ENCODE data around the gene SIX3.

SIX3 gene
- 0 to 0.09 (median 0) reads per million in 3 donors for total RNA-seq

DNA sequence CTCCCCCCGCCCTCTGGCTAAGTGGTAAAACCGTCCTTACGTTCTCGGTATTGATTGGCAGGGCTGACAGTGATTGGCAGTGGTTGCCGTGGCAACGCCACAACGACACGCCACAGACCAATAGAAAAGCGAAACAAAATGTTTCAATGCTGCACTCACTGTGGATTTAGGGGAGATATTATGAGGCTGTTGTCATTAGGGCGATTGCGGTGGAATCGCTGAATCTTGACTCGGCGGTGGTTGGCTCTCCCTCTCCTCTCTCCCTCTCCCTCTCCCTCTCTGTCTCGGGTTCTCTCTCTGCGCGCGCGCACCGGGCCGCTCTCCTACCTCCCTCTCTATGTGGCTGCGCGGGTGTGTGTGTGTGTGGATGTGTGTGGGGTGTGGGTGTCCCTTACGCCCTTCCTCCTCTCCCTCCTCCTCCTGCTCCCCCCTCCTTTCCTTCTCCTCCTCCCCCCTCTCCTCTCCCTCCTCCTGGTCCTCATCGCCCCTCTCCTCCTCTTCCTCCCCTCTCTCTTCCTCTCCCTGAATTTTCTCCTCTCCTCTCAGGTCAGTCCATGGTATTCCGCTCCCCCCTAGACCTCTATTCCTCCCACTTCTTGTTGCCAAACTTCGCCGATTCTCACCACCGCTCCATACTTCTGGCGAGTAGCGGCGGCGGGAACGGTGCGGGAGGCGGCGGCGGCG lies at the start of gene SIX3:
SIX3 (plus strand) TSS at position 152 of the 684 bp plus-strand sequence; CDS start at position 555, 403 bp downstream.
- Histone ChIP-seq H3K27ac (ENCODE audit: insufficient read depth, low read length, poor library complexity, severe bottlenecking) (no peak within 1 kb of the TSS), H3K4me3 (ENCODE audit: insufficient read depth, low read depth, low read length, poor library complexity, severe bottlenecking) (peak within 1 kb of the TSS; percentile 48), H3K36me3 (ENCODE audit: control insufficient read depth, insufficient read depth, low read length) (no peaks in the 10 kb centered on the region), H3K27me3 (replicated peaks; ENCODE audit: control insufficient read depth, insufficient read depth, low read length, poor library complexity, severe bottlenecking) (peaks cover 62% of the 10 kb centered on the region), H3K4me1 (ENCODE audit: control insufficient read depth, insufficient read depth, low read length, poor library complexity, severe bottlenecking) (peaks cover 31% of the 10 kb centered on the region), H3K9me3 (ENCODE audit: control insufficient read depth, low read length) (no peaks in the 10 kb centered on the region)
- peak in 1 of 3 donors; percentile 5 for DNase-seq

DNA sequence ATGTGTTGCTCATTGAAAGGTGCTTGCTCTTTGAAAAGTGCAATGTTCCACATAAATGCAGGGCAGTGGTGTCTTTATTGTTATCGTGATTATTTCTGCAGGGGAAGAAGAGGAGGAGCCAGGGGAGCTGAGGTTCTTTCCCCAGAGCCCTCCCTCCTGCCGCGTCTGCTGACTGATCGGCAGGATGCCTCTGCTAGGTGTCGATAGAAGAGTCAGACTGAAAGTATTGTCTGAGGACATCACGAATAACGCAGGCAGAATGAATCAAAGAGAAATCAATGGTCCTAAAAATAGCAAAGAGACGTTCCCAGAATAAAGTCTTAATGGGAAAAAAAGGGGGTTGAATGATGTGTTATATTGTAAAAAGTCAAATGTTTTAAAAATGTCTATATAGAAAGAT lies 47.4 kb upstream of the SIX3 start:
- Histone ChIP-seq H3K9me3 (ENCODE audit: control insufficient read depth, low read length) (no peaks in the 10 kb centered on the region), H3K4me1 (ENCODE audit: control insufficient read depth, insufficient read depth, low read length, poor library complexity, severe bottlenecking) (no peaks in the 10 kb centered on the region), H3K36me3 (ENCODE audit: control insufficient read depth, insufficient read depth, low read length) (no peaks in the 10 kb centered on the region), H3K27ac (ENCODE audit: insufficient read depth, low read length, poor library complexity, severe bottlenecking) (no peak overlapping the region), H3K27me3 (replicated peaks; ENCODE audit: control insufficient read depth, insufficient read depth, low read length, poor library complexity, severe bottlenecking) (no peaks in the 10 kb centered on the region), H3K4me3 (ENCODE audit: insufficient read depth, low read depth, low read length, poor library complexity, severe bottlenecking) (no peak overlapping the region)
- no peak for DNase-seq

- Histone ChIP-seq H3K36me3 (ENCODE audit: control insufficient read depth, insufficient read depth, low read length) (no peaks in the 10 kb centered on the region), H3K4me3 (ENCODE audit: insufficient read depth, low read depth, low read length, poor library complexity, severe bottlenecking) (no peak overlapping the region), H3K4me1 (ENCODE audit: control insufficient read depth, insufficient read depth, low read length, poor library complexity, severe bottlenecking) (no peaks in the 10 kb centered on the region), H3K9me3 (ENCODE audit: control insufficient read depth, low read length) (no peaks in the 10 kb centered on the region), H3K27me3 (replicated peaks; ENCODE audit: control insufficient read depth, insufficient read depth, low read length, poor library complexity, severe bottlenecking) (no peaks in the 10 kb centered on the region), H3K27ac (ENCODE audit: insufficient read depth, low read length, poor library complexity, severe bottlenecking) (no peak overlapping the region)
- no peak for DNase-seq
These were observed 46.4 kb upstream of the SIX3 start for GRCh38 chr2:44895061-44895460.

DNA sequence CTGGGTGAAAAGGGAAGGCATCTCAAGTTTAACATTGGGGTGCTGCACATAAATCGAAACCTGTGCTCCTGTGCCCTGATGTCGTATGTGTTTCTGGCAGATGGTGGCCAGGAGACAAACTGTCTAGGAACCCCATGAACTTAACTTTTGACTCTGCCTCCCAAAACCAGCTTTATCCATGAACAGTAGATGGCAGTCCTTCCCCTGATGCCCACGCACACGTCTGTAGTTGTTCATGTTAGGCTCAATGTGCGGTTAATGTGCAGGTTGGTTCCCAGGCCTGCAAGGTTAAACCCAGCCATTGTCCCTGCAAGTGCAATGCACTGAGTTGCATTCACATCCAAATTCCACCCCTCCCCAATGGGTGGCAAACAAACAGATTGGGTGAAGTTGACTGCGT lies 44.1 kb upstream of the SIX3 start:
- no peak overlapping the region for H3K4me3 ChIP-seq (ENCODE audit: insufficient read depth, low read depth, low read length, poor library complexity, severe bottlenecking)
- H3K36me3 ChIP-seq (ENCODE audit: control insufficient read depth, insufficient read depth, low read length), result no peaks in the 10 kb centered on the region
- H3K27ac ChIP-seq (ENCODE audit: insufficient read depth, low read length, poor library complexity, severe bottlenecking), result no peak overlapping the region
- no peaks in the 10 kb centered on the region for H3K9me3 ChIP-seq (ENCODE audit: control insufficient read depth, low read length)
- no peak for DNase-seq
- no peaks in the 10 kb centered on the region for H3K4me1 ChIP-seq (ENCODE audit: control insufficient read depth, insufficient read depth, low read length, poor library complexity, severe bottlenecking)
- H3K27me3 ChIP-seq (replicated peaks; ENCODE audit: control insufficient read depth, insufficient read depth, low read length, poor library complexity, severe bottlenecking), result no peaks in the 10 kb centered on the region

DNA sequence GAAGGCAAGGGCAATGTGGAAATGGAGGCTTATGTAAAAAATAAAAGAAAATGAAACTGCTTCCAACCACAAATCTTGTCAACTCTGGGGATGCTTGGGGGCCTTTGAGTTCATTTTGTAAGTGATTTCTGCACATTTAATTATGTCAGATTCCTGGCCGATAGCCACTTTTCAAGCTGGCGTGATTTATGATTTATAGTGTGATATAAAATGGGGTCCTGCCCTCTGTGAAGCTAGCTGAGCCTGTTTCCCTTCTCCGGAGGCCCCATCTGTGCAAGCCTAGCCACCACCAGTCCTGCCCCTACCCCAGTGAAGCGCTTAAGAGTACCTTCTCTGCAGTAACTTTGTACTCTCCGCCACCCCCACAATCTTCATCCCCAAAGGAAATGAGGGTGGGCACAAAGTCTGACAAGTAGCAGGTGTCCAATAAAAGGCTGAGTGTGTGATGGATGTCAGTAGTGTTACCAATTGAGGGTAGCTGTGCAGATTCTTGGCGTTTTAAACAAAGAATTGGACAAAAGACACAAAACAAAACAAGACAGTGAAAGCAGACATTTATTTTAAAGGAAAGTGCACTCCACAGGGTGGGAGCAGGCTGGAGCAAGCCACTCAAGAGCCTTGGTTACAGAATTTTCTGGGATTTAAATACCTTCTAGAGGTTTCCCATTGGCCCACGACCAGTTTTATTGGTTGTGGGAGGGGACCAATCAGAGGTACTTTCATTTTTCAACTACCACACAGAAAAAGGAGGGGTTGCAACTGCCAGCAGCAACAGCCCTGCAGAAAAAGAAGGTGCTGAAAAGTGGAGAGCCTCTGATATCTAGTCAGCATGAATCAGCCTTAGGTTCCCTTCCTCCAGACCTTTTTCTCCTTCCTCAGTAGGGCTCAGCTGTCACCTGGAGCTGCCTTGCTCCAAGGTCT lies 39.0 kb upstream of the SIX3 start:
- Histone ChIP-seq H3K27ac (ENCODE audit: insufficient read depth, low read length, poor library complexity, severe bottlenecking) (no peak overlapping the region), H3K9me3 (ENCODE audit: control insufficient read depth, low read length) (no peaks in the 10 kb centered on the region), H3K4me1 (ENCODE audit: control insufficient read depth, insufficient read depth, low read length, poor library complexity, severe bottlenecking) (no peaks in the 10 kb centered on the region), H3K27me3 (replicated peaks; ENCODE audit: control insufficient read depth, insufficient read depth, low read length, poor library complexity, severe bottlenecking) (no peaks in the 10 kb centered on the region), H3K36me3 (ENCODE audit: control insufficient read depth, insufficient read depth, low read length) (no peaks in the 10 kb centered on the region), H3K4me3 (ENCODE audit: insufficient read depth, low read depth, low read length, poor library complexity, severe bottlenecking) (no peak overlapping the region)
- DNase-seq, result no peak

DNA sequence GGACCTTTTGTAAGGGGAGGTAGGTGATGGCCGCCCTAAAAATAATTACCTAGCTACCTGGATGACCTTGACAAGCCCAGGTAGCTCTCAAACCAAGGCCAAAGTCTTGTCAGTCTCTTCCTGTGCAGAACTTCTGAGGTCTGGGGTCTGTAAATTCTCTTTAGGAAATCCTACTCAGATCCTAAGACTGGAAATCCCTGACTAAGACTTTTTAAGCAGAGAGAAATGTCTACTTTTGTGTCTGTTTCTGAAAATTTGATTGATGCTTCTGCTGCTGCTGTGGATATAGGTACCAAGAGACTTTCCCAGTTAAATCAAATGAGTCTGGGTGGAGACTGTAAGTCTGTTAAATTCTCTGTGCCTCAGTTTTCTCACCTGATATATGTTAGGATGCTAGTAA lies 36.9 kb upstream of the SIX3 start:
- DNase-seq, result no peak
- H3K27me3 ChIP-seq (replicated peaks; ENCODE audit: control insufficient read depth, insufficient read depth, low read length, poor library complexity, severe bottlenecking), result no peaks in the 10 kb centered on the region
- H3K4me3 ChIP-seq (ENCODE audit: insufficient read depth, low read depth, low read length, poor library complexity, severe bottlenecking), result no peak overlapping the region
- H3K27ac ChIP-seq (ENCODE audit: insufficient read depth, low read length, poor library complexity, severe bottlenecking), result no peak overlapping the region
- no peaks in the 10 kb centered on the region for H3K36me3 ChIP-seq (ENCODE audit: control insufficient read depth, insufficient read depth, low read length)
- H3K4me1 ChIP-seq (ENCODE audit: control insufficient read depth, insufficient read depth, low read length, poor library complexity, severe bottlenecking), result no peaks in the 10 kb centered on the region
- H3K9me3 ChIP-seq (ENCODE audit: control insufficient read depth, low read length), result no peaks in the 10 kb centered on the region

DNA sequence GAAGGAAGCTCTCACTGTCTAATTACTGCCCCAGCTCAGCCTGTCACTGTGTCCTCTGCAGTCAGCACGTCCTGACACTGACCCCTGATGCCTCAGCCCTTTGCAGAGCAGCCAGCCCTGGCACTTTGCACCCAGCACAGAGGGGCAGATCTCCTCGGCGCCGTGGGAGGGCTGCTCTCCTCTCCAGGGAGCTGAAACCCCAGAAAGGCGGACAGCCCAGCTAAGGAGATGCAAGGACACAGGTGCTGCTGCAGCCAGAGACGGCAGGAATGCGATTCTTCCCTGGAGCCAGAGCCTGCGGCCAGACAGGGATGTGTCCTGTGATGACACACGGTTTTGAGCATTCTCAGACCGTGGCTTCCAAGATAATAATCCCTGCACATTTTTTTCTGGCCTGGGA lies 34.5 kb upstream of the SIX3 start:
- H3K27me3 ChIP-seq (replicated peaks; ENCODE audit: control insufficient read depth, insufficient read depth, low read length, poor library complexity, severe bottlenecking), result no peaks in the 10 kb centered on the region
- no peak overlapping the region for H3K27ac ChIP-seq (ENCODE audit: insufficient read depth, low read length, poor library complexity, severe bottlenecking)
- no peaks in the 10 kb centered on the region for H3K4me1 ChIP-seq (ENCODE audit: control insufficient read depth, insufficient read depth, low read length, poor library complexity, severe bottlenecking)
- H3K9me3 ChIP-seq (ENCODE audit: control insufficient read depth, low read length), result no peaks in the 10 kb centered on the region
- no peaks in the 10 kb centered on the region for H3K36me3 ChIP-seq (ENCODE audit: control insufficient read depth, insufficient read depth, low read length)
- no peak overlapping the region for H3K4me3 ChIP-seq (ENCODE audit: insufficient read depth, low read depth, low read length, poor library complexity, severe bottlenecking)
- no peak for DNase-seq

GRCh38 chr2:44909831-44910230 lies 31.7 kb upstream of the SIX3 start:
- Histone ChIP-seq H3K4me3 (ENCODE audit: insufficient read depth, low read depth, low read length, poor library complexity, severe bottlenecking) (no peak overlapping the region), H3K27ac (ENCODE audit: insufficient read depth, low read length, poor library complexity, severe bottlenecking) (no peak overlapping the region), H3K27me3 (replicated peaks; ENCODE audit: control insufficient read depth, insufficient read depth, low read length, poor library complexity, severe bottlenecking) (no peaks in the 10 kb centered on the region), H3K36me3 (ENCODE audit: control insufficient read depth, insufficient read depth, low read length) (no peaks in the 10 kb centered on the region), H3K9me3 (ENCODE audit: control insufficient read depth, low read length) (no peaks in the 10 kb centered on the region), H3K4me1 (ENCODE audit: control insufficient read depth, insufficient read depth, low read length, poor library complexity, severe bottlenecking) (no peaks in the 10 kb centered on the region)
- DNase-seq, result no peak

GRCh38 chr2:44912660-44913059 lies 28.8 kb upstream of the SIX3 start:
- no peaks in the 10 kb centered on the region for H3K4me1 ChIP-seq (ENCODE audit: control insufficient read depth, insufficient read depth, low read length, poor library complexity, severe bottlenecking)
- H3K9me3 ChIP-seq (ENCODE audit: control insufficient read depth, low read length), result no peaks in the 10 kb centered on the region
- H3K36me3 ChIP-seq (ENCODE audit: control insufficient read depth, insufficient read depth, low read length), result no peaks in the 10 kb centered on the region
- H3K27me3 ChIP-seq (replicated peaks; ENCODE audit: control insufficient read depth, insufficient read depth, low read length, poor library complexity, severe bottlenecking), result no peaks in the 10 kb centered on the region
- no peak for DNase-seq
- H3K4me3 ChIP-seq (ENCODE audit: insufficient read depth, low read depth, low read length, poor library complexity, severe bottlenecking), result no peak overlapping the region
- no peak overlapping the region for H3K27ac ChIP-seq (ENCODE audit: insufficient read depth, low read length, poor library complexity, severe bottlenecking)

DNA sequence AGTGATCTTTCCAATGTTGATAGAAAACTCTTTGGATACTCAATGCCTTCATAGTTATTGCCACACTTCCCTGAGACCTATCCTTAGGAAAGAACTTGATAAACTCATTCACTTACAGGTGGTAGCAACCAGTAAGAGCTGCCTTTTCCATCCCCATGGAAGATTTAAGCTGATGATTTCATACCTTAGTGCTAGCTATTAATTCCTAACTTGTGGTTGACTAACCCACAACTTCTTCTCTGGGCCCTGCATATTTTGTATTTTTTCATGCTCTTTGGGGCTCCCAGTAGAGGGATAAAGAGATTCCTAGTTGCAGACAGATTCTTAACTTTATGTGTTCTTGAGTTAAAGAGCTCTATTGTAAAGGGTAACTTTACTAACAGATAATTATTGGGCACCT lies 25.2 kb upstream of the SIX3 start:
- Histone ChIP-seq H3K4me3 (ENCODE audit: insufficient read depth, low read depth, low read length, poor library complexity, severe bottlenecking) (no peak overlapping the region), H3K4me1 (ENCODE audit: control insufficient read depth, insufficient read depth, low read length, poor library complexity, severe bottlenecking) (no peaks in the 10 kb centered on the region), H3K36me3 (ENCODE audit: control insufficient read depth, insufficient read depth, low read length) (no peaks in the 10 kb centered on the region), H3K27me3 (replicated peaks; ENCODE audit: control insufficient read depth, insufficient read depth, low read length, poor library complexity, severe bottlenecking) (no peaks in the 10 kb centered on the region), H3K9me3 (ENCODE audit: control insufficient read depth, low read length) (no peaks in the 10 kb centered on the region), H3K27ac (ENCODE audit: insufficient read depth, low read length, poor library complexity, severe bottlenecking) (no peak overlapping the region)
- no peak for DNase-seq

Measured in effector memory CD4-positive, alpha-beta T cell (primary cell).